GM13977 (cell line): Measurements from ENCODE around the gene TGFBR3.

Experiments
- DNase-seq: peaks from one replicate; pipeline ENCODE4 v3.0.0; 2012; ENCODE audit warnings: low spot score
- in situ Hi-C: fragments of 300-500 bp; cut with MboI; formaldehyde crosslinking; loops from one replicate; pipeline ENCODE4 v1.12.0; 2022; ENCODE audit warnings: low sequenced_read_pairs, low pct_unique_long_range_greater_than_20kb, mixed read lengths, inconsistent platforms; ENCODE audit not compliant: unreplicated experiment
- TF ChIP-seq, protein P1 (sequence below): IDR thresholded peaks from 2 replicates; pipeline ENCODE4 v1.5.1; 2012; ENCODE audit warnings: mild to moderate bottlenecking, control low read depth; ENCODE audit not compliant: insufficient read depth; ENCODE audit errors: extremely low read depth, missing control alignments

Gene TGFBR3

DNA sequence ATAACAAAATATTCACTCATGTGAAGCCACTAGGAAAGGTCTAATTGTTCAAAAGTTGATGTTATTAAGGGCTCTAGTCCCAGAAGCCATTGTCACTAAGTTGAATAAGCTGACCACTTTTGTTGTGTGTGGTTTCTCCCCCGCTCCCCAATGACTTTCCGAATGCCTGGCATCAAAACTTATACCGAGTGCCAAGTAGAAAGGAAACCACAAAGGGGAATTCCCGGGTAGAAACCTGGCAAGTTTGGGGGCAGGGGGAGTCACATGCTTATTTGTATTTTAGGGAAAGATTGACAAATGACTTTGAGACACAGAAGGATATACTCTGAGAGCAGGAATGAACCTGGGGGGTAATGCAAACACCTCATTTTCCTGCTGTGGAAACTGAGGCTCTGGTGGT is 154.1 kb downstream of the TGFBR3 start:
- DNase-seq = no peak
- TF ChIP-seq, protein P1, sequence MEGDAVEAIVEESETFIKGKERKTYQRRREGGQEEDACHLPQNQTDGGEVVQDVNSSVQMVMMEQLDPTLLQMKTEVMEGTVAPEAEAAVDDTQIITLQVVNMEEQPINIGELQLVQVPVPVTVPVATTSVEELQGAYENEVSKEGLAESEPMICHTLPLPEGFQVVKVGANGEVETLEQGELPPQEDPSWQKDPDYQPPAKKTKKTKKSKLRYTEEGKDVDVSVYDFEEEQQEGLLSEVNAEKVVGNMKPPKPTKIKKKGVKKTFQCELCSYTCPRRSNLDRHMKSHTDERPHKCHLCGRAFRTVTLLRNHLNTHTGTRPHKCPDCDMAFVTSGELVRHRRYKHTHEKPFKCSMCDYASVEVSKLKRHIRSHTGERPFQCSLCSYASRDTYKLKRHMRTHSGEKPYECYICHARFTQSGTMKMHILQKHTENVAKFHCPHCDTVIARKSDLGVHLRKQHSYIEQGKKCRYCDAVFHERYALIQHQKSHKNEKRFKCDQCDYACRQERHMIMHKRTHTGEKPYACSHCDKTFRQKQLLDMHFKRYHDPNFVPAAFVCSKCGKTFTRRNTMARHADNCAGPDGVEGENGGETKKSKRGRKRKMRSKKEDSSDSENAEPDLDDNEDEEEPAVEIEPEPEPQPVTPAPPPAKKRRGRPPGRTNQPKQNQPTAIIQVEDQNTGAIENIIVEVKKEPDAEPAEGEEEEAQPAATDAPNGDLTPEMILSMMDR = no peak

DNA sequence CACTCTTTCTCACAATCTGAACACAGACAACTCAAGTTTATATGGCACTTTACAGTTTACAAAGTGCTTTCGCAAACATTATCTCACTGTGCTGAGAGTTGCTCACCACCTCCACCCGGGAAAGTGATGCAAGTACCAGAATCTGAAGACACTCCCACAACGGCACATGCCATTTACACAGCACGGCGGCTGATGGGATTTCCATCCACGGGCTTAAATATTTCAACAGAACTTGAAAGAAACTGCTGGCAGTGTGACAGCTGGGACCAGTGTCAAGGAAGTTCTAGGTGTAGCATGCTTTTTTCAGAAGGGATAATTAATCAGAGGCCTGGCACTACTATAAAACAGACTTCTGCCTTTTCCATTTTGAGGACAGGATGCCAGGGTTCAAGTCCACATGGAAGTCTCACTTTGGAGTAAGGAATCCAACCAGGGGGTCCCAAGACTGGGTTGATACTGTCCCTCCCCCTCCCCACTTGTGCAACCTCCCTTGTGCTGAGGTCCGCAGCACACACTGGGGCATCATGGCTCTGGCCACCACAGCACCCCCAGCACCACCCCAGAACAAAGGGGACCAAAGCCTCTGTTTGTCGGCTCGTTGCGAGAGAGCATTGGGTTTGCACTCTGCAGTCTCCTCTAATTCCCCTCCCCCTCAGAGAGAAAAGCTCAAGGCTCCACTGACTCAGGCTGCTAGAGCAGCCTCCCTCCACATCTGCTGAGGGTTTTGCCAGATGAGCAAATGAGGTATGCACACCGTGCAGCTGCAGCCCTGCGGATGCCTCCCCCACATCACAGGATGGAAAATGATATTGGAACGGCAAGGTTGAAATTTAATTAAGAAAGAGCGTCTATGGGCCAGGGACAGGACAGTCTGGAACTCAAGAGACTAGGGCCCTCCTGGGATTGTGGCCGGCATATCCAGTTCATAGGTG is 154.9 kb downstream of the TGFBR3 start:
- in situ Hi-C loops = no loop called here
- no peak for DNase-seq
- TF ChIP-seq, protein P1 = no peak

More for the DNA sequence above, 154.1 kb downstream of the TGFBR3 start:
- in situ Hi-C loops = no loop called here

DNA sequence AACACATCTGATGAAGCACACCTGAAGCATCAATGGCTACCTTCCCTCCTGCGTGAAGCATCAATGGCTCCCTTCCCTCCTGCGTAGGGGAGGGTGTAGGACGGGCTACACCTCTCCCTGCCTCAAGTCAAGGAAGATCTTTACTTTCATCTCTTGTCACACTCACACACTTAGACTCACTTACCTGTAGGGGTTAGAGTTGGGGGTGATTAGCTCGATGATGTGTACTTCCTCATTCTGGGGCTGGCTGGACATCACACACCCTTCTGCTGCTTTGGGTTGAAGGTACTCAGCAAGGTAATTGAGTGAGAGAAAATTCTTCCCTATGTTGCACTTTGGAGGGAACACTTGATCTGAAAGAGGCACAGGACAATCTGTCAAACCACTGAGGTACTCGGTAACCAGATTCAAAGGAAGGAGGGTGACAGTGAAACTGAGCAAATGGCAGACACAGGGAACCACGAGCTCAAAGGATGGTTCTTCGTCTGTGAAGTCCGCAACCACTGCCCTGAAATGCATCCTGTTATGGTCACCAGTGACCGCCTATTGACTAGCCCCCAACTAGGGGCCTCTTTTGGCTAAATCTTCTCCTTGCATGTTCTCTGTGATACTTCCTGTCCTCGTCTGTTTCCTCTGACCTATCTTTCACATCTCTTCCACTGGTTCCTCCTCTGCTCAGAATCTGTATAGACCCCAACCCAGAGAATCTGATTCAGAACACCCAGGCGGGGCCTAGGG is 156.2 kb downstream of the TGFBR3 start:
- in situ Hi-C loops = no loop called here
- TF ChIP-seq, protein P1 = no peak

DNA sequence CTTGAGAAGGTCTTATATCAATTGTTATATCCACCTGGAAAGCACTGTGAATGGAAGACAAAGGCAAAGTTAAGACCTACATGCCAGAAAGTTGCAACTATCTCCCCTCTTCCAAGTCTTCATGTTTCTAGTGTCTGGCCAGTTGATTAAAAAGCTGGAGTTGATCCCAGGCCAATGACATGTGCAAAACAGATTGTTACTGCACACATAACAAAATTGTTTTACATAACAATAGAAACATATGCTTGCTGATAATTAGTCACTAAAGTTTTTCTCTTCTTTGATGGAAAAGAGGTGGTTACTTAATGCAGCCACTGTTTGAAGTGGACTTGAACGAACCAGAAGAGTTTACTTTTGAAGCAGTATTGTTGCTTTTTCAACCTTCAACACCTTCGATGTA is 158.2 kb downstream of the TGFBR3 start:
- in situ Hi-C loops = no loop called here
- DNase-seq = no peak
- TF ChIP-seq, protein P1 = no peak

More for the DNA sequence above, 156.2 kb downstream of the TGFBR3 start:
- no peak for DNase-seq

DNA sequence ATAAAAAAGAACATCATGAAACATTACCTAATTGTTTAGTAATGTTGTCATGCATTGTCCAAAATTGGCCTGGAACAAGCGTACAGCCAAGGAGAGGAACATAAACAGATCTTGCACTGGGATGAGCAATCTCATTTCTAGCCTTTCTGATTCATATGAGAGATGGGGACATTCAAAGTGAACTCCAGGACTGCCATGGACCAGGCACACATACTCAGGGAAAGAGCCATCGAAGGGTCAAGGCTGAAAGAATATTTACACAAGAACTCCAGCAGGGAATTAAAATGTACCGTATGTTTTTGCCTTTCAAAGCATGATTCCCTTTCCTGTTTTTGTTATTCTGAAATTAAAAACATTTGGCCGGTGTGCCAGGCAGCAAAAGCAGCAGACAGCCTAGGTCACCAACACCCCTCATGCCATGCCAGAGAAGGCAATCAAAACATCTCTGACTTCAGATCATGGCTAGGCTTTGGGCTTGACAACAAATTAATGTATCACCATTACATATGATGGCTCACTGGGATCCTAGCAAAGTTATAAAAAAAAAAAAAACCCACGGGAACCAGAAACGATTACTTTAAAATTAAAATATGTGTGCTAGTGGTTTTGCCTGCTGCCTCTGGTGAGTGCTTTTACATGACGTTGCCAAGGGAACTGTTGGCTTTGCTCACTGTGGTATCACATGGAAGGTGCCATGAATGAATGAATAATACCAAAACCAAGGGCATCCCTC is 159.8 kb downstream of the TGFBR3 start:
- TF ChIP-seq, protein P1 = no peak
- in situ Hi-C loops = no loop called here
- no peak for DNase-seq

DNA sequence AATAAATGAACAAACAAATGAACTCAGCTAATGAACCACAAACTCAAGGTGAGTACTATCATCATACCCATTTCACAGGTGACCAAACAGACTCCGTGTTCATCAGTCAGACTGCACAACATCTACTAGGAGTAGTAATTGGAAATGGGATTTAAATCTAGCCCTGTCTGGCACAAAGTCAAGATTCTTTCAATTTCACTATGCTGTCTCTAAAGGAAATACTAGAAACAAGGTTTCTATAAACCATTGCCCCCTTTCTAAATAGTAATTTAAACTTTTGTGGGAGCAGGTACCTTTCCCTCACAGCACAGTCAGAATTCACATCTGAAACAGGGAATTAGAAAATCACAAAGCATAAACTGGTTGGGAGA is 160.3 kb downstream of the TGFBR3 start:
- in situ Hi-C loops = no loop called here
- TF ChIP-seq, protein P1 = no peak
- no peak for DNase-seq
